Karpas-422 (cell line): ENCODE measurements around the gene DIS3L. TPM values are rescaled to one million over a fixed set of nuclear protein-coding genes. Genes with fewer than 3 reads are reported as not detected.
"Not testable (repeated sequence)": the region's sequence is repeated elsewhere in the genome, so short reads cannot be mapped to it uniquely, and the experiment has no call there.

Experiments used
- DNase-seq: peaks from one replicate; pipeline ENCODE4 v3.0.0-alpha.2; 2015
- H2AFZ ChIP-seq: fragments of 200-600 bp; sonication (generic); 2 replicates; pipeline ENCODE4 v1.6.1; 2014; ENCODE audit warnings: antibody characterized with exemption, low read length, mixed read lengths
- H3K27ac ChIP-seq: fragments of 200-600 bp; sonication (generic); 2 replicates; pipeline ENCODE4 v1.5.1; 2014; ENCODE audit warnings: mild to moderate bottlenecking, low read length, moderate library complexity
- H3K27me3 ChIP-seq: fragments of 200-600 bp; sonication (generic); 2 replicates; pipeline ENCODE4 v1.6.1; 2014; ENCODE audit warnings: low read length, mixed read lengths
- H3K36me3 ChIP-seq: fragments of 200-600 bp; sonication (generic); 2 replicates; pipeline ENCODE4 v1.6.1; 2014; ENCODE audit warnings: low read length, mixed read lengths; ENCODE audit not compliant: insufficient read depth
- H3K4me1 ChIP-seq: fragments of 200-600 bp; sonication (generic); 2 replicates; pipeline ENCODE4 v1.6.1; 2014; ENCODE audit warnings: mild to moderate bottlenecking, low read length, mixed read lengths
- H3K4me2 ChIP-seq: fragments of 200-600 bp; sonication (generic); 2 replicates; pipeline ENCODE4 v1.6.1; 2014; ENCODE audit warnings: low read length, low read depth, mild to moderate bottlenecking; ENCODE audit not compliant: poor library complexity, severe bottlenecking
- H3K4me3 ChIP-seq: fragments of 200-600 bp; sonication (generic); 2 replicates; pipeline ENCODE4 v1.5.1; 2014; ENCODE audit warnings: mild to moderate bottlenecking, antibody characterized with exemption, low read length, mixed read lengths
- H3K79me2 ChIP-seq: fragments of 200-600 bp; sonication (generic); 2 replicates; pipeline ENCODE4 v1.6.1; 2014; ENCODE audit warnings: mild to moderate bottlenecking, low read length, mixed read lengths
- H3K9ac ChIP-seq: fragments of 200-600 bp; sonication (generic); 2 replicates; pipeline ENCODE4 v1.6.0; 2014; ENCODE audit warnings: low read length
- H3K9me2 ChIP-seq: fragments of 200-600 bp; sonication (generic), shearing (Covaris generic); replicated peaks from 2 replicates; pipeline ENCODE4 v1.6.0; 2014; ENCODE audit warnings: mild to moderate bottlenecking, low read length, moderate library complexity; ENCODE audit not compliant: insufficient read depth
- H3K9me3 ChIP-seq: fragments of 300-700, 200-600 bp; sonication (generic); 2 replicates; pipeline ENCODE4 v1.6.1; 2014; ENCODE audit warnings: low read length, mixed read lengths
- H4K20me1 ChIP-seq: fragments of 200-600 bp; sonication (generic); 2 replicates; pipeline ENCODE4 v1.6.1; 2014; ENCODE audit warnings: mild to moderate bottlenecking, antibody characterized with exemption, low read length, low read depth; ENCODE audit not compliant: insufficient read depth
- total RNA-seq: library from RNA; depleted of rRNA; stranded (reverse); fragments of >200 nt; shearing (Covaris generic); gene quantifications from 2 replicates; pipeline ENCODE4 v1.2.3, GENCODE V29; 2014; ENCODE audit warnings: low replicate concordance

Gene DIS3L
- total RNA-seq, 1 experiment from 2014 or later: 40.2 TPM

DNA sequence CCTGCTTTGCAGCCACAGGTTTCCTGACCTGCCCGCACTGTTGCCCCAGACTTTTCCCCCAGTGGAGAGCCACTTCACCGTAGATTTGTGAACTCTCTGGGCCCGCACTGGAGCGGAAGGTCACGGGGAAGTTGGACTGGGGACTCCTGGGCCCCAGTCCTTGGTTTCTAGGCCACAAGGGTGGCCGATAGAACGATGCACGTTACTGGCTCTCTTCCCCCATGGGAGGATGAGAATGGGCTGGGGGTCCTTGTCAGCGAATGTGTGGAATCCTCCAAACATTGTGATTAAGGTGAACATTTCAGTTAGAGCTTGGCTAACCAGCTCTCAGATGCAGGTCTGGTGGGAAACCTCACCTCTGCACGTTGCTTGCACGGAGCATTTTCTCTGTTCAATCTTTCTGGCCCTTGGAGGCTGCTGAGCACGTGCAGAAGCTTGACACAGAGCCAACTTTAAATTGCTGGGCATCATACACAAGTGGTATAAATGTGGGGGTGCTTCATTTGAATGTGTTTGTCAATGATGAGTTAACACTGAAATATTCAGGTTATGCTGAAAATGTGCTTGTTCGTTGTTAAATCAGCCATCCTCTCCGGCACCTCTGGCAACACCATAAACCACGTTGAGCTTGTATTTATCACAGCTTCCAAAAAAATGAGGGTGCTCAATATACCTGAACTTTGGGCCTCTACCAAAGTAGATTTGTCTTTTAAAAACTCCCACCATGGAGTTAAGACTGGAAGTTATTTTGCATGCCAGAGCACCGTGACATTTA lies 976 bp downstream of the DIS3L start:
- peak overlapping the region; percentile 92 for H3K27ac ChIP-seq
- H2AFZ ChIP-seq: peak overlapping the region; percentile 59
- H3K4me3 ChIP-seq: peak overlapping the region; percentile 90
- H3K79me2 ChIP-seq: peaks cover 50% of the 10 kb centered on the region
- peak; percentile 84 for DNase-seq
- H4K20me1 ChIP-seq: no peaks in the 10 kb centered on the region
- H3K4me1 ChIP-seq: peaks cover 36% of the 10 kb centered on the region
- H3K4me2 ChIP-seq: peak overlapping the region; percentile 81
- peak overlapping the region; percentile 92 for H3K9ac ChIP-seq
- H3K27me3 ChIP-seq: no peaks in the 10 kb centered on the region
- H3K9me2 ChIP-seq: no peaks in the 10 kb centered on the region
- H3K9me3 ChIP-seq: no peaks in the 10 kb centered on the region
- H3K36me3 ChIP-seq: peaks cover 24% of the 10 kb centered on the region; the same call in 1 of the 2 replicates

- Histone ChIP-seq H3K4me2 (peak overlapping the region; percentile 81), H3K4me3 (peak overlapping the region; percentile 90), H3K36me3 (peaks cover 24% of the 10 kb centered on the region; the same call in 1 of the 2 replicates), H3K27ac (peak overlapping the region; percentile 92), H3K79me2 (peaks cover 50% of the 10 kb centered on the region), H2AFZ (0 out of 2 replicates have a peak overlapping the region, but pooled peaks have one; percentile 59), H3K9ac (peak overlapping the region; percentile 92), H3K4me1 (peaks cover 36% of the 10 kb centered on the region), H3K27me3 (no peaks in the 10 kb centered on the region), H3K9me3 (no peaks in the 10 kb centered on the region), H3K9me2 (no peaks in the 10 kb centered on the region), H4K20me1 (no peaks in the 10 kb centered on the region)
- peak; percentile 62 for DNase-seq
Observed at GRCh38 chr15:66294932-66295235, 1.5 kb downstream of the DIS3L start.

DNA sequence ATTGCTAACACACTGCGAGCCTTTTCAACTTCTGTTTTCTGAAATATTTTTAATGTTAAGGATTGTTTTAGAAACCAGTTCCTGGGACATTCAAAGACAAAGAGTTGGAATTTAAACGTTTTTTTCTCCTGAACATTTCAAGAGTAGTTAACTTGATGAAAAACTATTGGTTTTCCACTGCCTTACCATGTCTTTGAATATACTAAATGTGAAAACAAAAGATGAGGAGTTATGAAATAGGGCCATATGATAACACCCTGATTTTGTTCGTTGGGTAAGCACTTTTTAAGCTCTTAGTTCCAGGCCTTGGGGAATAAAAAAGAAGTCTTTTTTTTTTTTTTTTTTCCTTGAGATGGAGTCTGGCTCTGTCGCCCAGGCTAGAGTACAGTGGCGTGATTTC lies 2.8 kb downstream of the DIS3L start:
- Histone ChIP-seq H3K9me3 (no peaks in the 10 kb centered on the region), H3K27ac (peak overlapping the region; percentile 92; the same call in 1 of the 2 replicates), H3K4me1 (peaks cover 36% of the 10 kb centered on the region), H3K4me3 (peak overlapping the region; percentile 90), H3K36me3 (peaks cover 27% of the 10 kb centered on the region; the same call in 1 of the 2 replicates), H3K27me3 (no peaks in the 10 kb centered on the region), H3K9me2 (no peaks in the 10 kb centered on the region), H3K4me2 (peak overlapping the region; percentile 81), H2AFZ (no peak overlapping the region), H3K9ac (peak overlapping the region; percentile 92; the same call in 1 of the 2 replicates), H4K20me1 (no peaks in the 10 kb centered on the region), H3K79me2 (peaks cover 54% of the 10 kb centered on the region)
- no peak for DNase-seq

- no peak overlapping the region for H3K27ac ChIP-seq
- no peaks in the 10 kb centered on the region for H3K9me2 ChIP-seq
- H3K4me2 ChIP-seq: no peak overlapping the region
- H4K20me1 ChIP-seq: no peaks in the 10 kb centered on the region
- H3K4me1 ChIP-seq: peaks cover 24% of the 10 kb centered on the region
- no peak overlapping the region for H3K9ac ChIP-seq
- DNase-seq: no peak
- H3K4me3 ChIP-seq: no peak overlapping the region
- H3K36me3 ChIP-seq: peaks cover 27% of the 10 kb centered on the region; the same call in 1 of the 2 replicates
- H3K79me2 ChIP-seq: peaks cover 68% of the 10 kb centered on the region
- H3K27me3 ChIP-seq: no peaks in the 10 kb centered on the region
- H2AFZ ChIP-seq: no peak overlapping the region
- no peaks in the 10 kb centered on the region for H3K9me3 ChIP-seq
Observed at GRCh38 chr15:66298803-66299251, 5.5 kb downstream of the DIS3L start.

GRCh38 chr15:66302489-66303278 lies 9.3 kb downstream of the DIS3L start:
- Histone ChIP-seq H3K9me2 (no peaks in the 10 kb centered on the region), H3K9ac (no peak overlapping the region), H3K4me2 (no peak overlapping the region), H3K9me3 (no peaks in the 10 kb centered on the region), H3K4me1 (no peaks in the 10 kb centered on the region), H4K20me1 (no peaks in the 10 kb centered on the region), H3K79me2 (peaks cover 31% of the 10 kb centered on the region), H2AFZ (no peak overlapping the region), H3K4me3 (no peak overlapping the region), H3K36me3 (peaks cover 18% of the 10 kb centered on the region; the same call in 1 of the 2 replicates), H3K27me3 (no peaks in the 10 kb centered on the region), H3K27ac (no peak overlapping the region)
- DNase-seq: no peak

DNA sequence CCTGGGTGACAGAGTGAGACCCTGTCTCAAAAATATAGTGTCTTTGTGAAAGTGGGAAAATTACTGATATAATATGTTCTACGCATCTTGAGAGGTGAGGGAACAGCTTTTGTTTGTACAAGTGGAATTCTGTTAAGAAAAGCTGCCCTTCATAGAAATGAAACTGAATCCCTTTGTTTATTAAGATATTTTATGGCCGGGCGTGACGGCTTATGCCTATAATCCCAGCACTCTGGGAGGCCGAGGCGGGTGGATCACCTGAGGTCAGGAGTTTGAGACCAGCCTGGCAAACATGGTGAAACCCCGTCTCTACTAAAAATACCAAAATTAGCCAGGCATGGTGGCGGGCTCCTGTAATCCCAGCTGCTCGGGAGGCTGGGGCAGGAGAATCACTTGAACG lies 11.1 kb downstream of the DIS3L start:
- not testable (repeated sequence) for H3K27me3 ChIP-seq, H3K9me3 ChIP-seq, H3K4me3 ChIP-seq, H3K27ac ChIP-seq, DNase-seq, H3K4me2 ChIP-seq, H3K9ac ChIP-seq, H3K9me2 ChIP-seq, H2AFZ ChIP-seq, H4K20me1 ChIP-seq, H3K4me1 ChIP-seq
- Histone ChIP-seq H3K79me2 (peaks cover 19% of the 10 kb centered on the region), H3K36me3 (peaks cover 14% of the 10 kb centered on the region; the same call in 1 of the 2 replicates)

DNA sequence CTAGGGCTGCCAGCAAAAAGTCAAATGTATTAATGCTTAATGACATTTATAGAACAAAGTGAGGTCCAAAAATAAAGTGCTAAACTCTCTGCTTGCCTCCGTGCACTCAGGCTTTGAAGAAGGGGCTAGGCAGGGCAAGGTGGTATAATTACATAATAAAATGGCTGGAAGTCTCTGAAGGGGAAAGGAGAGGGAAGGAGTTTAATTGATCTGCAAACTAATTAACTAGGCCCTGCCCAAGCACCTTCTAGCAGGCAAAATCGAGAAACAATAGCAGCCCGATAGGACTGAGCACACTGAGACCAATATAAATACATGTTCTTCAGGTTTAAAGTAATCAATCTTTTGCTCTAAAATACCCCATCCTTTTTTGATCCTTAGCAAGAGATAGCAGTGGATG lies 13.0 kb downstream of the DIS3L start:
- Histone ChIP-seq H3K9me3 (no peaks in the 10 kb centered on the region), H3K4me2 (no peak overlapping the region), H3K79me2 (peaks cover 15% of the 10 kb centered on the region), H3K36me3 (peaks cover 11% of the 10 kb centered on the region; the same call in 1 of the 2 replicates), H3K27ac (no peak overlapping the region), H2AFZ (no peak overlapping the region), H4K20me1 (no peaks in the 10 kb centered on the region), H3K9me2 (no peaks in the 10 kb centered on the region), H3K4me1 (no peaks in the 10 kb centered on the region), H3K9ac (no peak overlapping the region), H3K27me3 (no peaks in the 10 kb centered on the region), H3K4me3 (no peak overlapping the region)
- no peak for DNase-seq

DNA sequence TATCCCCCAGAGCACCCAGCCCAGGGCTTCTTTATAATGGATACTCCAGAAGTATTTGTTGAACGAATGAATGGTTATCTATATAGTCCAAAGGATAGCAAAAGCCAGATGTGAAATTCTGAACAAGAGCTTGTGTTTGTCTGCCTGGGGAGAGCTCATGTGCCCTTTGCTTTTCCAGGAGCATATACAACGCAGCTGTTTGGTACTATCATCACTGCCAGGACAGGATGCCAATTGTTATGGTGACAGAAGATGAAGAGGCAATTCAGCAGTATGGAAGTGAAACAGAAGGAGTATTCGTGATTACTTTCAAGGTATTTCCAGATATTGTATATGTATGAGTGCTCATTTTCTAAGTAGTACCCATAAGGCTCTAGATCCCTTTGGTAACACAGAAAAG lies 15.2 kb downstream of the DIS3L start:
- no peak overlapping the region for H3K4me2 ChIP-seq
- H4K20me1 ChIP-seq: no peaks in the 10 kb centered on the region
- H3K9me3 ChIP-seq: no peaks in the 10 kb centered on the region
- H3K27ac ChIP-seq: no peak overlapping the region
- no peak overlapping the region for H3K9ac ChIP-seq
- H3K9me2 ChIP-seq: no peaks in the 10 kb centered on the region
- H3K4me3 ChIP-seq: no peak overlapping the region
- H3K27me3 ChIP-seq: no peaks in the 10 kb centered on the region
- H3K4me1 ChIP-seq: no peaks in the 10 kb centered on the region
- H3K79me2 ChIP-seq: no peaks in the 10 kb centered on the region
- H3K36me3 ChIP-seq: peaks cover 14% of the 10 kb centered on the region; the same call in 1 of the 2 replicates
- no peak overlapping the region for H2AFZ ChIP-seq
- DNase-seq: no peak
